Esophagus muscularis mucosa (tissue), 4 donors: ENCODE measurements around the gene SMPD1. TPM values are rescaled to one million over a fixed set of nuclear protein-coding genes. Genes with fewer than 3 reads are reported as not detected.

Source experiments
- DNase-seq: peaks from one replicate; pipeline ENCODE4 v3.0.0-alpha.2; 2017; ENCODE audit errors: extremely low spot score
- H3K27ac ChIP-seq, 4 donors: fragments of 200-600 bp; sonication (generic); replicated peaks in 1 of 4; 1 replicate in 3 of 4; 2 replicates in 1 of 4; pipeline ENCODE4 v1.5.1; 2016 to 2019; ENCODE audit warnings: mild to moderate bottlenecking in 1 of 4
- H3K27me3 ChIP-seq, 4 donors: fragments of 200-600 bp; sonication (generic); one replicate each; pipeline versions ENCODE4 v1.5.1 to v1.6.0; 2016 to 2019
- H3K36me3 ChIP-seq, 4 donors: fragments of 200-600 bp; sonication (generic); one replicate each; pipeline ENCODE4 v1.5.1; 2016 to 2019
- H3K4me1 ChIP-seq, 4 donors: fragments of 200-600 bp; sonication (generic); one replicate each; pipeline ENCODE4 v1.5.1; 2016 to 2019
- H3K4me3 ChIP-seq, 4 donors: fragments of 200-600 bp; sonication (generic); 1 replicate in 2 of 4; 2 replicates in 2 of 4; pipeline ENCODE4 v1.5.1; 2016 to 2019; ENCODE audit warnings: mild to moderate bottlenecking in 4 of 4, moderate library complexity in 1 of 4
- H3K9me3 ChIP-seq, 4 donors: fragments of 200-600 bp; sonication (generic); 1 replicate in 3 of 4; 2 replicates in 1 of 4; pipeline ENCODE4 v1.5.1; 2016 to 2019
- CTCF ChIP-seq, 3 experiments: fragments of 200-600 bp in 2 of 3; fragments of 450-650 bp in 1 of 3; sonication (generic) in 2 of 3; IDR thresholded peaks; one replicate each; pipeline ENCODE4 v1.5.1; 2017 to 2019; ENCODE audit warnings: antibody characterized with exemption in 3 of 3, mild to moderate bottlenecking in 2 of 3, moderate library complexity in 1 of 3
- EP300 ChIP-seq: sonication (generic); formaldehyde crosslinking; IDR thresholded peaks from one replicate; pipeline ENCODE4 v1.6.1; 2017; ENCODE audit warnings: antibody characterized with exemption
- POLR2A ChIP-seq: fragments of 450-650 bp; IDR thresholded peaks from one replicate; pipeline ENCODE4 v1.6.1; 2017; ENCODE audit warnings: antibody characterized with exemption, moderate library complexity, mild to moderate bottlenecking, low read depth
- POLR2AphosphoS5 ChIP-seq, 2 donors: sonication (generic); formaldehyde crosslinking; IDR thresholded peaks; one replicate each; pipeline ENCODE4 v1.6.1; 2017; ENCODE audit warnings: antibody characterized with exemption in 2 of 2
- WGBS: methylation state at CpG from one replicate; pipeline ENCODE4 v1.1.5; 2018; 5-methylcytosine and 5-hydroxymethylcytosine counted together
- intact Hi-C: fragments of 100-400 bp; cut with DNase I; formaldehyde crosslinking; loops from one replicate; pipeline ENCODE4 v1.15.1; 2023
- total RNA-seq, 4 donors: library from RNA; depleted of rRNA; stranded (reverse); fragments of >200 nt; gene quantifications; one replicate each; pipeline versions ENCODE4 v1.1.0 to v1.2.1, GENCODE V29; 2016

Gene SMPD1
- total RNA-seq, 4 donors from 2014 or later, result 28.2 to 37.9 (median 30.8) TPM

GRCh38 chr11:6393989-6394670 lies 3.9 kb downstream of the SMPD1 start:
- DNase-seq, result no peak
- no peak for TF ChIP-seq CTCF (IDR thresholded peaks at IDR 0.05)
- TF ChIP-seq POLR2AphosphoS5 (IDR thresholded peaks at IDR 0.05), result no peak
- no peak for TF ChIP-seq EP300
- TF ChIP-seq POLR2A, result no peak
- WGBS, result 90% methylated on average over 16 of the region's 16 CpGs
- Histone ChIP-seq H3K4me1 (peaks cover 15 to 43% (median 35%) of the 10 kb centered on the region in 4 donors), H3K9me3 (no peaks in the 10 kb centered on the region), H3K27ac (no peak overlapping the region), H3K27me3 (no peaks in the 10 kb centered on the region), H3K4me3 (no peak overlapping the region), H3K36me3 (peaks cover 5 to 61% (median 44%) of the 10 kb centered on the region in 4 donors)
- intact Hi-C loops, result loop anchor here (10.0 kb wide), 1 partner anchor 211 kb away; the partner anchor contains the start of genes ILK and RRP8

GRCh38 chr11:6395470-6396060 lies 5.3 kb downstream of the SMPD1 start:
- Histone ChIP-seq H3K36me3 (peaks cover 13 to 75% (median 51%) of the 10 kb centered on the region in 4 donors), H3K4me1 (peaks cover 15 to 33% (median 28%) of the 10 kb centered on the region in 4 donors), H3K27ac (no peak overlapping the region), H3K27me3 (no peaks in the 10 kb centered on the region), H3K4me3 (no peak overlapping the region), H3K9me3 (no peaks in the 10 kb centered on the region)
- 87% methylated on average over 5 of the region's 16 CpGs for WGBS
- no peak for DNase-seq
- intact Hi-C loops, result loop anchor here (10.0 kb wide), 1 partner anchor 209 kb away; the partner anchor contains the start of genes ILK and RRP8
- TF ChIP-seq POLR2AphosphoS5 (IDR thresholded peaks at IDR 0.05) (no peak), EP300 (no peak), POLR2A (no peak), CTCF (IDR thresholded peaks at IDR 0.05) (no peak)

- no peak for DNase-seq
- H3K9me3 ChIP-seq, result no peaks in the 10 kb centered on the region
- intact Hi-C loops, result loop anchor here (10.0 kb wide), 1 partner anchor 208 kb away; the partner anchor contains the start of genes ILK and RRP8
- peaks cover 3 to 18% (median 14%) of the 10 kb centered on the region in 4 donors for H3K4me1 ChIP-seq
- peak overlapping the region in 1 of 4 donors; percentile 20 for H3K27ac ChIP-seq
- peaks cover 19 to 84% (median 61%) of the 10 kb centered on the region in 4 donors for H3K36me3 ChIP-seq
- TF ChIP-seq POLR2A (no peak), EP300 (no peak), POLR2AphosphoS5 (IDR thresholded peaks at IDR 0.05) (no peak), CTCF (IDR thresholded peaks at IDR 0.05) (no peak)
- no peak overlapping the region for H3K4me3 ChIP-seq
- no peaks in the 10 kb centered on the region for H3K27me3 ChIP-seq
- 20% methylated on average over 1 of the region's 1 CpG for WGBS
These were observed 6.9 kb downstream of the SMPD1 start for GRCh38 chr11:6397156-6397555.

- Histone ChIP-seq H3K36me3 (peaks cover 23 to 89% (median 66%) of the 10 kb centered on the region in 4 donors), H3K27ac (peak overlapping the region in 1 of 4 donors; percentile 20), H3K4me1 (peaks cover 3 to 18% (median 14%) of the 10 kb centered on the region in 4 donors), H3K4me3 (no peak overlapping the region), H3K27me3 (no peaks in the 10 kb centered on the region), H3K9me3 (no peaks in the 10 kb centered on the region)
- intact Hi-C loops, result loop anchor here (10.0 kb wide), 1 partner anchor 207 kb away; the partner anchor contains the start of genes ILK and RRP8
- TF ChIP-seq CTCF (IDR thresholded peaks at IDR 0.05) (no peak), EP300 (no peak), POLR2A (no peak), POLR2AphosphoS5 (IDR thresholded peaks at IDR 0.05) (no peak)
- 30% methylated on average over 3 of the region's 3 CpGs for WGBS
- DNase-seq, result no peak
These were observed 7.4 kb downstream of the SMPD1 start for GRCh38 chr11:6397636-6398035.
